Transverse colon (tissue), 3 donors: ENCODE results near the gene AKR1C3.

Source experiments
- CTCF ChIP-seq, 5 experiments: fragments of 200-600 bp in 3 of 5; fragments of 450-650 bp in 2 of 5; sonication (generic) in 3 of 5; IDR thresholded peaks; 1 replicate in 2 of 5; 2 replicates in 3 of 5; pipeline ENCODE4 v1.5.1; 2016 to 2017; ENCODE audit warnings: antibody characterized with exemption in 5 of 5, inconsistent platforms in 3 of 5, mild to moderate bottlenecking in 2 of 5, moderate library complexity in 1 of 5
- EP300 ChIP-seq: sonication (generic); formaldehyde crosslinking; IDR thresholded peaks from one replicate; pipeline ENCODE4 v1.6.1; 2017; ENCODE audit warnings: antibody characterized with exemption, low read depth
- POLR2A ChIP-seq: fragments of 450-650 bp; IDR thresholded peaks from one replicate; pipeline ENCODE4 v1.6.1; 2016; ENCODE audit warnings: antibody characterized with exemption, mild to moderate bottlenecking, moderate library complexity

- no peak for TF ChIP-seq CTCF (IDR thresholded peaks at IDR 0.05)
- no peak for TF ChIP-seq POLR2A
- TF ChIP-seq EP300, result no peak
Observed at GRCh38 chr10:5123886-5124285, 29.7 kb downstream of the AKR1C3 start.
